ENCODE measurements around the gene SDHAF3.
"Not testable (repeated sequence)": the region's sequence is repeated elsewhere in the genome, so short reads cannot be mapped to it uniquely, and the experiment has no call there.

The SDHAF3 gene

GRCh38 chr7:97117372-97118188 lies at the start of gene SDHAF3:
Gene SDHAF3, plus strand, starts transcription at chr7:97117698. Its CDS starts 26 bp downstream, at chr7:97117724.
- DNase-seq, result peak; percentile 63

- not testable (repeated sequence) for DNase-seq
These were observed 45.5 kb upstream of the SDHAF3 start for GRCh38 chr7:97072025-97072424.

- no peak for DNase-seq
These were observed 41.6 kb upstream of the SDHAF3 start for GRCh38 chr7:97075928-97076327.

GRCh38 chr7:97078023-97078969 lies 39.2 kb upstream of the SDHAF3 start:
- DNase-seq, result no peak

GRCh38 chr7:97079300-97079699 lies 38.2 kb upstream of the SDHAF3 start:
- DNase-seq, result no peak

GRCh38 chr7:97081521-97082300 lies 35.8 kb upstream of the SDHAF3 start:
- DNase-seq, result no peak

GRCh38 chr7:97088364-97088763 lies 29.1 kb upstream of the SDHAF3 start:
- no peak for DNase-seq

- DNase-seq, result no peak
These were observed 27.7 kb upstream of the SDHAF3 start for GRCh38 chr7:97089771-97090170.

GRCh38 chr7:97090761-97091353 lies 26.6 kb upstream of the SDHAF3 start:
- DNase-seq, result no peak

GRCh38 chr7:97094284-97094930 lies 23.1 kb upstream of the SDHAF3 start:
- DNase-seq, result no peak

- DNase-seq, result no peak
These were observed 21.5 kb upstream of the SDHAF3 start for GRCh38 chr7:97096037-97096436.

GRCh38 chr7:97096661-97097060 lies 20.8 kb upstream of the SDHAF3 start:
- DNase-seq, result no peak

- DNase-seq, result no peak
These were observed 12.7 kb upstream of the SDHAF3 start for GRCh38 chr7:97104719-97105238.

GRCh38 chr7:97107192-97107800 lies 10.2 kb upstream of the SDHAF3 start:
- no peak for DNase-seq

- DNase-seq, result no peak
These were observed 1.2 kb upstream of the SDHAF3 start for GRCh38 chr7:97116308-97116707.

GRCh38 chr7:97117035-97117371 lies 495 bp upstream of the SDHAF3 start:
- no peak for DNase-seq

GRCh38 chr7:97118306-97118917 lies 914 bp downstream of the SDHAF3 start:
- no peak for DNase-seq

GRCh38 chr7:97119747-97120146 lies 2.2 kb downstream of the SDHAF3 start:
- DNase-seq, result no peak

GRCh38 chr7:97120713-97121457 lies 3.4 kb downstream of the SDHAF3 start:
- DNase-seq, result no peak

GRCh38 chr7:97123115-97123514 lies 5.6 kb downstream of the SDHAF3 start:
- not testable (repeated sequence) for DNase-seq

Data from KG1 (cell line).